Spinal cord (tissue), 10 donors: ENCODE measurements around the gene KRT78. TPM values are rescaled to one million over a fixed set of nuclear protein-coding genes. Genes with fewer than 3 reads are reported as not detected.
A peak's percentile ranks its signal among the peaks of the same experiment; 100 is the strongest.
"Not testable (repeated sequence)": the region's sequence is repeated elsewhere in the genome, so short reads cannot be mapped to it uniquely, and the experiment has no call there.

Experiments used
- DNase-seq, 6 donors: peaks; one replicate each; pipeline versions ENCODE4 v3.0.0 to v3.0.0-alpha.2; 2013 to 2015; ENCODE audit warnings: low spot score in 6 of 6, low read depth in 4 of 6
- H3K27ac ChIP-seq: one replicate; pipeline ENCODE4 v1.5.1; 2013; ENCODE audit warnings: low read depth, low read length, control low read depth
- H3K27me3 ChIP-seq: one replicate; pipeline ENCODE4 v1.6.1; 2013; ENCODE audit warnings: low read length; ENCODE audit not compliant: control insufficient read depth, insufficient read depth
- H3K36me3 ChIP-seq: one replicate; pipeline ENCODE4 v1.6.1; 2013; ENCODE audit warnings: low read length; ENCODE audit not compliant: control insufficient read depth, insufficient read depth
- H3K4me1 ChIP-seq: one replicate; pipeline ENCODE4 v1.6.1; 2013; ENCODE audit warnings: low read length; ENCODE audit not compliant: control insufficient read depth, insufficient read depth
- H3K4me3 ChIP-seq: one replicate; pipeline ENCODE4 v1.5.1; 2013; ENCODE audit warnings: low read depth, low read length, control low read depth
- H3K9me3 ChIP-seq: one replicate; pipeline ENCODE4 v1.6.1; 2013; ENCODE audit warnings: low read length; ENCODE audit not compliant: control insufficient read depth, insufficient read depth
- WGBS: methylation state at CpG from one replicate; pipeline ENCODE4 v1.1.5; 2013; ENCODE audit warnings: missing lambda C conversion rate; ENCODE audit not compliant: insufficient coverage; 5-methylcytosine and 5-hydroxymethylcytosine counted together
- polyA plus RNA-seq, 2 donors: library from polyadenylated mRNA; unstranded; fragments of 120-200 nt; gene quantifications; one replicate each; pipeline ENCODE4 v1.2.1, GENCODE V29; 2013; ENCODE audit not compliant: insufficient read length in 2 of 2
- total RNA-seq, 2 donors: library from RNA; depleted of rRNA in 1 of 2; stranded (reverse); fragments of 120-200 nt in 1 of 2; fragments of >200 nt in 1 of 2; gene quantifications; one replicate each; pipeline versions ENCODE4 v1.2.3 to v1.2.4, GENCODE V29; 2013 to 2014
- donor health status: healthy.

Gene KRT78
- total and polyA plus RNA-seq, 4 donors: 0.11 TPM; not detected in 3

- no peaks in the 10 kb centered on the region for H3K36me3 ChIP-seq
- no peak overlapping the region for H3K27ac ChIP-seq
- H3K4me3 ChIP-seq: no peak overlapping the region
- H3K4me1 ChIP-seq: no peaks in the 10 kb centered on the region
- no peaks in the 10 kb centered on the region for H3K27me3 ChIP-seq
- WGBS: 94% methylated on average over 3 of the region's 3 CpGs
- no peaks in the 10 kb centered on the region for H3K9me3 ChIP-seq
- DNase-seq: no peak
Observed at GRCh38 chr12:52796429-52796794, 52.4 kb downstream of the KRT78 start.

- no peak for DNase-seq
- 90% methylated on average over 16 of the region's 17 CpGs for WGBS
- Histone ChIP-seq H3K9me3 (no peaks in the 10 kb centered on the region), H3K36me3 (no peaks in the 10 kb centered on the region), H3K27me3 (peaks cover 2% of the 10 kb centered on the region), H3K4me1 (no peaks in the 10 kb centered on the region), H3K4me3 (no peak within 1 kb of the TSS), H3K27ac (no peak within 1 kb of the TSS)
Observed at GRCh38 chr12:52795694-52796428, 52.9 kb downstream of the KRT78 start, which contains the start of gene KRT3. TSS of gene KRT3 (minus strand) at chr12:52796117. CDS start at chr12:52796042, 75 bp downstream.

- H3K9me3 ChIP-seq, H3K27me3 ChIP-seq, DNase-seq, H3K36me3 ChIP-seq, H3K4me1 ChIP-seq, H3K4me3 ChIP-seq, H3K27ac ChIP-seq: not testable (repeated sequence)
- WGBS: 94% methylated on average over 2 of the region's 2 CpGs
Observed at GRCh38 chr12:52795332-52795674, 53.5 kb downstream of the KRT78 start.

GRCh38 chr12:52794479-52795331, 54.1 kb downstream of the KRT78 start:
- Histone ChIP-seq H3K36me3 (no peaks in the 10 kb centered on the region), H3K9me3 (no peaks in the 10 kb centered on the region), H3K4me3 (no peak overlapping the region), H3K27me3 (peaks cover 12% of the 10 kb centered on the region), H3K4me1 (peaks cover 6% of the 10 kb centered on the region), H3K27ac (no peak overlapping the region)
- WGBS: 93% methylated on average over 4 of the region's 5 CpGs
- DNase-seq: no peak

GRCh38 chr12:52792185-52793029, 56.4 kb downstream of the KRT78 start:
- 95% methylated on average over 9 of the region's 10 CpGs for WGBS
- Histone ChIP-seq H3K36me3 (no peaks in the 10 kb centered on the region), H3K4me3 (no peak overlapping the region), H3K27me3 (peaks cover 12% of the 10 kb centered on the region), H3K9me3 (no peaks in the 10 kb centered on the region), H3K4me1 (peaks cover 9% of the 10 kb centered on the region), H3K27ac (no peak overlapping the region)
- DNase-seq: no peak

- Histone ChIP-seq H3K27ac (no peak overlapping the region), H3K4me1 (peaks cover 9% of the 10 kb centered on the region), H3K4me3 (no peak overlapping the region), H3K9me3 (no peaks in the 10 kb centered on the region), H3K27me3 (peaks cover 12% of the 10 kb centered on the region), H3K36me3 (no peaks in the 10 kb centered on the region)
- DNase-seq: no peak
- WGBS: 79% methylated on average over 9 of the region's 12 CpGs
Observed at GRCh38 chr12:52791271-52792184, 57.3 kb downstream of the KRT78 start.

GRCh38 chr12:52790427-52791270, 58.1 kb downstream of the KRT78 start:
- DNase-seq: no peak
- Histone ChIP-seq H3K4me3 (no peak overlapping the region), H3K4me1 (peaks cover 9% of the 10 kb centered on the region), H3K27me3 (peaks cover 12% of the 10 kb centered on the region), H3K9me3 (no peaks in the 10 kb centered on the region), H3K27ac (no peak overlapping the region), H3K36me3 (no peaks in the 10 kb centered on the region)
- 64% methylated on average over 14 of the region's 19 CpGs for WGBS

- peaks cover 9% of the 10 kb centered on the region for H3K4me1 ChIP-seq
- peak in 2 of 6 donors; percentile 11 to 51 for DNase-seq
- no peaks in the 10 kb centered on the region for H3K36me3 ChIP-seq
- H3K4me3 ChIP-seq: peak overlapping the region; percentile 23
- H3K27me3 ChIP-seq: peaks cover 12% of the 10 kb centered on the region
- WGBS: 24% methylated on average over 50 of the region's 50 CpGs
- no peaks in the 10 kb centered on the region for H3K9me3 ChIP-seq
- no peak overlapping the region for H3K27ac ChIP-seq
Observed at GRCh38 chr12:52789637-52790426, 59.0 kb downstream of the KRT78 start.
